WERI-Rb-1 (cell line): ENCODE measurements around the gene ADAP1.
A peak's percentile ranks its signal among the peaks of the same experiment; 100 is the strongest.

Experiments used
- DNase-seq: peaks from one replicate; pipeline ENCODE4 v3.0.0-alpha.2; 2020
- H3K27ac ChIP-seq: fragments of 250-450 bp; sonication (Bioruptor Pico); 2 replicates; pipeline ENCODE4 v1.5.1; 2020; ENCODE audit warnings: mild to moderate bottlenecking, moderate library complexity
- H3K27me3 ChIP-seq: fragments of 250-450 bp; sonication (Bioruptor Pico); 2 replicates; pipeline ENCODE4 v1.5.1; 2021; ENCODE audit warnings: mild to moderate bottlenecking, low read depth, moderate library complexity; ENCODE audit not compliant: insufficient read depth, severe bottlenecking
- H3K36me3 ChIP-seq: fragments of 250-450 bp; sonication (Bioruptor Pico); 2 replicates; pipeline ENCODE4 v1.5.1; 2020; ENCODE audit warnings: mild to moderate bottlenecking, moderate library complexity
- H3K4me3 ChIP-seq: 2 replicates; pipeline ENCODE4 v1.5.1; 2011; ENCODE audit warnings: low read depth, mild to moderate bottlenecking, control low read depth, low read length
- H3K9me3 ChIP-seq: fragments of 250-450 bp; sonication (Bioruptor Pico); 2 replicates; pipeline ENCODE4 v1.5.1; 2021; ENCODE audit warnings: mild to moderate bottlenecking, moderate library complexity; ENCODE audit not compliant: severe bottlenecking
- CTCF ChIP-seq: IDR thresholded peaks from 2 replicates; pipeline ENCODE4 v1.5.1; 2011; ENCODE audit warnings: low read depth, mild to moderate bottlenecking, control low read depth, inconsistent platforms, low read length

ADAP1 gene

DNA sequence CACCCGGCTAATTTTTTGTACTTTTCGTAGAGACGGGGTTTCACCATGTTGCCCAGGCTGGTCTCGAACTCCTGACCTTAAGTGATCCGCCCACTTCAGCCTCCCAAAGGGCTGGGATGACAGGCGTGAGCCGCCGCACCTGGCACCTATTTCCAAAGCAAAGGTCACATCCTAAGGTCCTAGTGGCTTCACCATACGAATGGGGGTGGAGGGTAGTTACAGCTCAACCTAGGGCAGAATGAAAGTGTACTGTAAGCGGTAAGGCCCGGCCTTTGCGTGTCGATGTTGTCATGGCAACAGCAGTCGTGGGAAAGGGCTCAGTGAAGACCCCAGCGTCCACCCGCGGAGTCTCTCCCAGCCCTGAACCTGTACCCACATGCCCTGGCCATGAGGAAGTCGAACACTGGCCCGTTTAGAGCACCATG is 22.4 kb upstream of the ADAP1 start:
- H3K4me3 ChIP-seq, result no peak overlapping the region
- no peak for DNase-seq
- no peaks in the 10 kb centered on the region for H3K9me3 ChIP-seq
- TF ChIP-seq CTCF, result no peak
- no peaks in the 10 kb centered on the region for H3K27me3 ChIP-seq
- H3K36me3 ChIP-seq, result peaks cover 21% of the 10 kb centered on the region
- H3K27ac ChIP-seq, result no peak overlapping the region

GRCh38 chr7:975702-976473 is 21.4 kb upstream of the ADAP1 start:
- no peak overlapping the region for H3K4me3 ChIP-seq
- peaks cover 29% of the 10 kb centered on the region for H3K36me3 ChIP-seq
- H3K9me3 ChIP-seq, result no peaks in the 10 kb centered on the region
- no peak for DNase-seq
- no peak overlapping the region for H3K27ac ChIP-seq
- no peaks in the 10 kb centered on the region for H3K27me3 ChIP-seq
- TF ChIP-seq CTCF, result no peak

- Histone ChIP-seq H3K27me3 (no peaks in the 10 kb centered on the region), H3K9me3 (no peaks in the 10 kb centered on the region), H3K27ac (peak within 1 kb of the TSS; percentile 88), H3K36me3 (peaks cover 35% of the 10 kb centered on the region), H3K4me3 (peak within 1 kb of the TSS; percentile 98)
- no peak for TF ChIP-seq CTCF
- DNase-seq, result peak; percentile 86
Observed at GRCh38 chr7:974820-975681, 20.6 kb upstream of the ADAP1 start, which contains the start of gene COX19. Gene COX19 (minus strand): TSS chr7:975549. CDS start chr7:975509, 40 bp downstream.

DNA sequence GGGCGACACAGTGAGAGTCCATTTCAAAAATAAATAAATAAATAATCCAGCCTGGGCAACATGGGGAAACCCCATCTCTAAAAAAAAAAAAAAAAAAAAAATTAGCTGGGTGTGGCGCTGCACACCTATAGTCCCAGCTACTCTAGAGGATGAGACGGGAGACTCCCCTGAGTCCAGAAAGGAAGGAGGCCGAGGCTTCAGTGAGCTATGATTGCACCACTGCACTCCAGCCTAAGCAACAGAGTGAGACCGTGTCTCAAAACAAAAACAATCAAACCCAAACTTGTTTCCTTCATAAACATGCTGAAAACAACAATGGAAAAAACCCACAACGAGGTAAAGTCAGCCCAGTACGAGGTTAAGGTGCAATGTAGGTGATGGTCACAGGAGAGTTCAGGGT is 19.7 kb upstream of the ADAP1 start:
- Histone ChIP-seq H3K4me3 (peak overlapping the region; percentile 98), H3K36me3 (peaks cover 40% of the 10 kb centered on the region), H3K9me3 (no peaks in the 10 kb centered on the region), H3K27ac (no peak overlapping the region), H3K27me3 (no peaks in the 10 kb centered on the region)
- no peak for DNase-seq
- TF ChIP-seq CTCF, result no peak

- DNase-seq, result no peak
- no peaks in the 10 kb centered on the region for H3K9me3 ChIP-seq
- H3K36me3 ChIP-seq, result peaks cover 43% of the 10 kb centered on the region
- H3K27me3 ChIP-seq, result no peaks in the 10 kb centered on the region
- no peak for TF ChIP-seq CTCF
- H3K4me3 ChIP-seq, result no peak overlapping the region
- H3K27ac ChIP-seq, result no peak overlapping the region
Observed at GRCh38 chr7:973312-973711, 18.8 kb upstream of the ADAP1 start.
